Gastrocnemius medialis (tissue), 4 donors: Measurements from ENCODE around the gene FCER1G.

Experiments
- CTCF ChIP-seq, 5 experiments: fragments of 450-650 bp in 3 of 5; fragments of 200-600 bp in 2 of 5; sonication (generic) in 2 of 5; IDR thresholded peaks in 4 of 5; conservative IDR thresholded peaks in 1 of 5; 1 replicate in 4 of 5; 2 replicates in 1 of 5; pipeline ENCODE4 v1.5.1; 2016 to 2019; ENCODE audit warnings: antibody characterized with exemption in 5 of 5, mild to moderate bottlenecking in 3 of 5, moderate library complexity in 3 of 5
- POLR2A ChIP-seq, 2 donors: fragments of 450-650 bp; IDR thresholded peaks; one replicate each; pipeline ENCODE4 v1.6.1; 2017; ENCODE audit warnings: antibody characterized with exemption in 2 of 2, mild to moderate bottlenecking in 2 of 2, moderate library complexity in 2 of 2

- TF ChIP-seq CTCF (IDR thresholded peaks at IDR 0.05 in 4 of 5, conservative IDR thresholded peaks at IDR 0.05 in 1 of 5) (no peak), POLR2A (IDR thresholded peaks at IDR 0.05) (no peak)
Measured at GRCh38 chr1:161214369-161214768, 726 bp upstream of the FCER1G start.
